GM23248 (cell line): Measurements from ENCODE around the gene ITSN2.

Experiments
- EZH2 ChIP-seq: fragments of 200-600 bp; sonication (generic); IDR thresholded peaks from 2 replicates; pipeline ENCODE4 v1.6.1; 2018; ENCODE audit warnings: antibody characterized with exemption, mild to moderate bottlenecking; ENCODE audit not compliant: insufficient read depth, poor library complexity, severe bottlenecking
- EZH2phosphoT487 ChIP-seq: fragments of 200-600 bp; sonication (generic); IDR thresholded peaks from 2 replicates; pipeline ENCODE4 v1.6.1; 2018; ENCODE audit warnings: antibody characterized with exemption, moderate library complexity, mild to moderate bottlenecking, low read depth; ENCODE audit not compliant: insufficient read depth

DNA sequence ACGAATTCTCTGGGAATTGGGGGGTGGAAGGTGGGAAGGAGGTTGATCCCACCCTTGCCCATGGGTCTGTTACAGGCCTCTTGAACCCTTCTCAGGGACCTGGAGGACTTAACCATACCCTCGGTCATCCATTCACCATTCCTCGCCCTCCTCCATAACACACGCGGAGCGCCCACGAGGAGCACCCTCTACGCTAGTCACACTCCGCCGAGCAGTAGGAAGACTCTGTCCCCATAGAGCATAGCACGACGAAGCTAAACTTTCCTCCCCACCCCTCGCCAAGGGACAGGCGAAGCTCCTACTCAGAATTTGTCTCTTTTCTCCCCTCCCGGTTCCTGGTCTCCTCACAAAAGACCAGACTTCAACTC is 611 bp upstream of the ITSN2 start:
- TF ChIP-seq EZH2 (no peak), EZH2phosphoT487 (no peak)
